ENCODE data around the gene COL9A3.

DNA sequence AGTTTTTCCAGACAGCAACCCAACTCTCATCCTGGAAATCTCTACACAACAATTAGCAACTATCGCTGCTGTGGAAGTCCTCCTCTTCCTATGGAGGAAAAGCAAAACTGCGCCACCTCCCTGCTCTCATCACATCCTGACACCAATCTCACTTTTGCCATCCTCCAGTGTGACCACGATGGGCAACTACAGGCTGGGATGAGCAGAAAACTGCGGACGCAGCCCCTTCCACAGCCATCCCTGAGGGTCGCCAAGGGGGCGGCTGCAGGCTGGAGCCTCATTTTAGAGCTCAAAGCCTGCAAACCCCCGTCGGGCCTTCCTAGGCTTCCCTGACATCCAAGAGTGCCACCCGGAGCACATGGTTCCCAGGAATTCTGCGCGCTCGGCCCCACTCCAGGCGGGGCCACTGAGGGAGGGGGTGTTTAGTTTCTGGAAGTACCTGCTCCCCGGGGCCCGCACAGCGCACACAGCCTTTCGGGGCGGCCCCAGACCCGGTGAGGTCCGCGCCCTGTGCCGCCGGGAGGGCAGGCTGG is 43.6 kb downstream of the COL9A3 start:
- TF ChIP-seq, protein P1, sequence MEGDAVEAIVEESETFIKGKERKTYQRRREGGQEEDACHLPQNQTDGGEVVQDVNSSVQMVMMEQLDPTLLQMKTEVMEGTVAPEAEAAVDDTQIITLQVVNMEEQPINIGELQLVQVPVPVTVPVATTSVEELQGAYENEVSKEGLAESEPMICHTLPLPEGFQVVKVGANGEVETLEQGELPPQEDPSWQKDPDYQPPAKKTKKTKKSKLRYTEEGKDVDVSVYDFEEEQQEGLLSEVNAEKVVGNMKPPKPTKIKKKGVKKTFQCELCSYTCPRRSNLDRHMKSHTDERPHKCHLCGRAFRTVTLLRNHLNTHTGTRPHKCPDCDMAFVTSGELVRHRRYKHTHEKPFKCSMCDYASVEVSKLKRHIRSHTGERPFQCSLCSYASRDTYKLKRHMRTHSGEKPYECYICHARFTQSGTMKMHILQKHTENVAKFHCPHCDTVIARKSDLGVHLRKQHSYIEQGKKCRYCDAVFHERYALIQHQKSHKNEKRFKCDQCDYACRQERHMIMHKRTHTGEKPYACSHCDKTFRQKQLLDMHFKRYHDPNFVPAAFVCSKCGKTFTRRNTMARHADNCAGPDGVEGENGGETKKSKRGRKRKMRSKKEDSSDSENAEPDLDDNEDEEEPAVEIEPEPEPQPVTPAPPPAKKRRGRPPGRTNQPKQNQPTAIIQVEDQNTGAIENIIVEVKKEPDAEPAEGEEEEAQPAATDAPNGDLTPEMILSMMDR (IDR thresholded peaks at IDR 0.05; ENCODE audit: insufficient read depth, low read length), result no peak
- TF ChIP-seq POLR2AphosphoS5 (IDR thresholded peaks at IDR 0.05; ENCODE audit: low read depth), result no peak
- TF ChIP-seq, protein P2, sequence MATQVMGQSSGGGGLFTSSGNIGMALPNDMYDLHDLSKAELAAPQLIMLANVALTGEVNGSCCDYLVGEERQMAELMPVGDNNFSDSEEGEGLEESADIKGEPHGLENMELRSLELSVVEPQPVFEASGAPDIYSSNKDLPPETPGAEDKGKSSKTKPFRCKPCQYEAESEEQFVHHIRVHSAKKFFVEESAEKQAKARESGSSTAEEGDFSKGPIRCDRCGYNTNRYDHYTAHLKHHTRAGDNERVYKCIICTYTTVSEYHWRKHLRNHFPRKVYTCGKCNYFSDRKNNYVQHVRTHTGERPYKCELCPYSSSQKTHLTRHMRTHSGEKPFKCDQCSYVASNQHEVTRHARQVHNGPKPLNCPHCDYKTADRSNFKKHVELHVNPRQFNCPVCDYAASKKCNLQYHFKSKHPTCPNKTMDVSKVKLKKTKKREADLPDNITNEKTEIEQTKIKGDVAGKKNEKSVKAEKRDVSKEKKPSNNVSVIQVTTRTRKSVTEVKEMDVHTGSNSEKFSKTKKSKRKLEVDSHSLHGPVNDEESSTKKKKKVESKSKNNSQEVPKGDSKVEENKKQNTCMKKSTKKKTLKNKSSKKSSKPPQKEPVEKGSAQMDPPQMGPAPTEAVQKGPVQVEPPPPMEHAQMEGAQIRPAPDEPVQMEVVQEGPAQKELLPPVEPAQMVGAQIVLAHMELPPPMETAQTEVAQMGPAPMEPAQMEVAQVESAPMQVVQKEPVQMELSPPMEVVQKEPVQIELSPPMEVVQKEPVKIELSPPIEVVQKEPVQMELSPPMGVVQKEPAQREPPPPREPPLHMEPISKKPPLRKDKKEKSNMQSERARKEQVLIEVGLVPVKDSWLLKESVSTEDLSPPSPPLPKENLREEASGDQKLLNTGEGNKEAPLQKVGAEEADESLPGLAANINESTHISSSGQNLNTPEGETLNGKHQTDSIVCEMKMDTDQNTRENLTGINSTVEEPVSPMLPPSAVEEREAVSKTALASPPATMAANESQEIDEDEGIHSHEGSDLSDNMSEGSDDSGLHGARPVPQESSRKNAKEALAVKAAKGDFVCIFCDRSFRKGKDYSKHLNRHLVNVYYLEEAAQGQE (IDR thresholded peaks at IDR 0.05; ENCODE audit: insufficient replicate concordance, low read depth), result no peak

All from HL-60 (cell line).